A549 treated with RU486 at 1 μM for 4 hours (cell line): ENCODE measurements around the gene IL22RA2. TPM values are rescaled to one million over a fixed set of nuclear protein-coding genes. Genes with fewer than 3 reads are reported as not detected.

ENCODE experiments used
- total RNA-seq: library from RNA; stranded (reverse); fragments of 200-300 nt; extraction: Qiagen RNA extraction; gene quantifications from 5 replicates; pipeline ENCODE4 v1.2.3, GENCODE V29; 2022; ENCODE audit warnings: low read depth

IL22RA2 gene
- not detected in 5 replicates for total RNA-seq

DNA sequence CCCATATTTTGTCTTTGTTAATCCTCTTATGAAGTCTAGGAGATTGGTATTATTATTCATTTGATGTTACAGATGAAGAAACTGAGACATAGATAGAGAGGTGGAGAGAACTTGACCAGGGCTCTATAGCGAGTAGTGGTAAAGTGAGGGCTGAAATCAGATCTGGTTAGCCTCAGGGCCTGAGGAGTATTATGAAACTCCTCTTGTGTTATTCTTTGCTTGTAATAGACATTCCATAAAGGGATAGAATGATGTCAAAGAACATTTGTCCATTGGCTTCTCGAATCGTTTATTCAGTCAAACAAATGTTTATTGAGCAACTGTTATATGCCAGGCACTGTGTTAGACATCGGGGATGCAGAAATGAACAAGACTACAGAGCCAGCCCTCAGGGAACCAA lies at the start of gene IL22RA2:
Gene IL22RA2 (minus strand): TSS at position 144 of the 400 bp plus-strand sequence. CDS start 11,895 bp downstream, outside the sequence.

DNA sequence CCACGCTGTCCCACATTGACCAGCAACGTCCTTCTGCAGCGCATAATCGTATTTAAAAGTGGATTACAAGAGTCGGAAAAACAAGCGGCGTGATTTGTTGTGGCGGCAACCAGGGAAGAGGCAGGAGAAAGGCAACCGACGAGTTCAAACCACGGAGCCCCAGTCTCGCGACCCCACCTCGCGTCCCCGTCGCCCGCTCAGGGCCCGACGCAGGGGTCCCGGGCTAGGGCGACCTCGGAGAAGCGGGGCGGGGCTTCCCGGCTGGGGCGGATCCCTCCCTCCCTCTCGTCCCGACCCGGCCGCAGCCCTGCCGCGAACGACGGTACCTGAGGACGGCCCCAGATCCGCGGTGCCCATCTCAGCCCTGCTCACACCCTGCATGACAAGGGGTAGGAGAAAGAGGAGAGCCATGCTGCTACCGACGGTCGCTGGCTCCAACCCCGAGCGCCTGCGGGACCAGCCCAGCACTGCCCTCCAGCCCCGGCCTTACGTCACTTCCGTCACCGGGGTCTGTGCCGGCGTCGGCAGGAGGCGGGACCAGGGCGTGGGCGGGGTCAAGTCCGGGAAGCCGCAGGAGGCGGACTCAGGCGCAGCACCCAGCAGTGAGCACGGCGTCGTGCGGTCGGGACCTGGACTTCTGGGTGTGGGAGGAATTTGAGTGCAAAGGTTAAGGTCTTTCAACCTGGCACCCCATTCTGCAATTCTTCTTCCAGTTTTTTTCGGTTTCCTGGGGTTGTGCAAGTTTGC lies 45.6 kb upstream of the IL22RA2 start, which contains the start of gene IFNGR1:
Gene IFNGR1 (minus strand): TSS at position 469 of the 747 bp plus-strand sequence. CDS start 58 bp downstream, at position 411.

Other genes starting within 250 kb of the IL22RA2 start
- 0.03 TPM in 1 of 5 replicates, not detected in the others for gene IL20RA, start 128.7 kb downstream of the IL22RA2 start, total RNA-seq
- 23.0 to 33.6 TPM (median 27.8 TPM) in 5 replicates for gene IFNGR1, start 45.7 kb upstream of the IL22RA2 start, total RNA-seq